Stimulated activated CD4-positive, alpha-beta T cell treated with anti-CD3 and anti-CD28 coated beads, Interleukin-4, amount 100 ng/mL, for 1 hour (primary cell): ENCODE results near the gene LILRB4.
"Not testable (repeated sequence)": the region's sequence is repeated elsewhere in the genome, so short reads cannot be mapped to it uniquely, and the experiment has no call there.

Experiments
- DNase-seq: peaks from one replicate; pipeline ENCODE4 v3.0.0-alpha.2; 2020

Gene LILRB4

DNA sequence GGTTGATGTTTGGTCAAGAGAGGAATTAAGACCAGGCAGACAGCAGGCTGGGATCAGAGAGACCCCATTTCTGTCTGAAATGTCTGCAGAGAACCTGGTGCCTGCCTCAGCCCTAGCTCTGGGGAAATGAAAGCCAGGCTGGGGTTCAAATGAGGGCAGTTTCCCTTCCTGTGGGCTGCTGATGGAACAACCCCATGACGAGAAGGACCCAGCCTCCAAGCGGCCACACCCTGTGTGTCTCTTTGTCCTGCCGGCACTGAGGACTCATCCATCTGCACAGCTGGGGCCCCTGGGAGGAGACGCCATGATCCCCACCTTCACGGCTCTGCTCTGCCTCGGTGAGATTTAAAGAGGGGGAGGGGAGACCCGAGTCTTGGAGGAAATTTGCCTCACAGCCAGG, at the start of gene LILRB4:
Gene LILRB4 (plus strand): TSS at position 256 of the 400 bp plus-strand sequence. CDS start 49 bp downstream, at position 305.
- no peak for DNase-seq

DNA sequence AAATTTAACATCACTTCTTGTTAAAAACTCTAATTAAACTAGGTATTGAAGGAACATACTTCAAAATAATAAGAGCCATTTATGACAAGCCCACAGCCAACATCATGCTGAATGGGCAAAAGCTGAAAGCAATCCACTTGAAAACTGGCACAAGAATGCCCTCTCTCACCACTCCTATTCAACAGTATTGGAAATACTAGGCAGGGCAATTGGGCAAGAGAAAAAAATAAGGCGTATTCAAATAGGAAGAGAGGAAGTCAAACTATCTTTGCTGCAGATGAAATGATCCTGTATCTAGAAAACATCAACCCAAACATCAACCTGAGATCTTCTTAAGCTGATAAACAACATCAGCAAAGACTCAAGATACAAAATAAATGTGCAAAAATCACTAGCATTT, 48.1 kb upstream of the LILRB4 start:
- DNase-seq: no peak

DNA sequence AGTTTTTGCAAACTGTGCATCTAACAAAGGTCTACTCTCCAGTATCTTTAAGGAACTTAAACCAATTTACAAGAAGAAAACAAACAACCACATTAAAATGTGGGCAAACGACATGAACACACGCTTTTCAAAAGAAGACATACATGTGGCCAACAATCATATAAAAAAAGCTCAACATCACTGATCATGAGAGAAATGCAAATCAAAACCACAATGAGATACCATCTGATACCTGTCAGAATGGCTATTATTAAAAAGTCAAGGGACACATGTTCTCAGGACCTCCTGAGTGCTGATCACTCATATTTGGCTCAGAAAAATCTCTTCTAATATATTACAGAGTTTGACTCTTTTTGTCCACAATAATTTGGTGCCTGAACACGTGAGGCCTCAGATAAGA, 46.7 kb upstream of the LILRB4 start:
- no peak for DNase-seq

DNA sequence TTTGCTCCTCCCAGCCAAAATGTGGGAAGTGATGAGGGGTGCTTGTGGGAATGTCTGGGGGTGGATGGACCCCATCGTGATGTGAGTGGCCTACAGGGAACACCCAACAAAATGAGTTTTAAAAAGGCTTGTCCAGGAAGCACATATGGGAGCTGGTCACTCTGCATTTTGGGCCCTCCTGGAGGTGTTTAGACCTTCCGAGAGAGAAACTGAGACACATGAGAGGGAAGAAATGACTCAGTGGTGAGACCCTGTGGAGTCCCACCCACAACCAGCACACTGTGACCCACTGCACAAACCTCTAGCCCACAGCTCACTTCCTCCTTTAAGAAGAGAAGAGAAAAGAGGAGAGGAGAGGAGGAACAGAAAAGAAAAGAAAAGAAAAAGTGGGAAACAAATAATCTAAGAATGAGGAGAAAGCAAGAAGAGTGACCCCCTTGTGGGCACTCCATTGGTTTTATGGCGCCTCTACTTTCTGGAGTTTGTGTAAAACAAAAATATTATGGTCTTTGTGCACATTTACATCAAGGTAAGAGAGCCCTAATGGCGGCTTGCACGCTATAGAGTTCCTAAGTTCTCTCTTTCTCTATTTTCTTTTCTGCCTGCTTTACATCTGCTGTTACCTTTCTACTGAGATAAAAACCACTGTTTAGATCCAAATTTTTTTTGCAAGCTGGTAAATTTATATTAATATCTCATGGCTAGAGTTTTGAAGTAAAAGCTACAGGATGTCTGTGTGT, 45.8 kb upstream of the LILRB4 start:
- DNase-seq: no peak

DNA sequence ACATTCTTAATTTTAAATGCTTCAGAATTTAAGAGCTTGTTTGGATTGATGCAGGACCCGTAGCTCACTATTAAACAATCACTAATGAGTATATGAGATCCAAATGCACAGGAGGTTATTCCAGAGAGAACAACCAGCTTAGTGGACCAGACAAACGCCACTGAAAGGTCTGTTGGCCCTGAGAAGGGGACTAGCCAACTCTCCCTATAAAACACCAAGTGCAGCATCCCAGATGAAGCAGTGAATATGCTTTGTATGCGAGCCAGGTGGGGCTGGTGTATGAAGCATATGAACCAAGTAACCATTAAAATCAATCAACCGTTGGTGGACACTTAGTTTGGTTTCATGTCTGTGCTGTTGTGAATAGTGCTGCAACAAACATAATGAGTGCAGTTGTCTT, 42.3 kb upstream of the LILRB4 start:
- no peak for DNase-seq

DNA sequence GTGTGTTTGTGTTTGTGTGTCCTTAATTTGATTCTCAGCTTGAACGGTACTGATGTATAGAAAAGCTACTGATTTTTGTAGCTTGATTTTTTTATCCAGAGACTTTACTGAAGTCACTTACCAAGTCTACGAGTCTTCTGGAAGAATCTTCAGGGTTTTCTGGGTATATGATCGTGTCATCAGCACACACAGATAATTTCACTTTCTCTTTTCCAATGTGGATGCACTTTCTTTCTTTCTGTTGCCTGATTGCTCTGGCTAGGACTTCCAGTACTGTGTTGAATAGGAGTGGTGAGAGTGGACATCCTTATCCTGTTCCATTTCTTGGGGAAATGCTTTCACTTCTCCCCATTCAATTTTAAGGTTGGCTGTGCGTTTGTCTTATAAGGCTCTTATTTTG, 40.4 kb upstream of the LILRB4 start:
- no peak for DNase-seq

DNA sequence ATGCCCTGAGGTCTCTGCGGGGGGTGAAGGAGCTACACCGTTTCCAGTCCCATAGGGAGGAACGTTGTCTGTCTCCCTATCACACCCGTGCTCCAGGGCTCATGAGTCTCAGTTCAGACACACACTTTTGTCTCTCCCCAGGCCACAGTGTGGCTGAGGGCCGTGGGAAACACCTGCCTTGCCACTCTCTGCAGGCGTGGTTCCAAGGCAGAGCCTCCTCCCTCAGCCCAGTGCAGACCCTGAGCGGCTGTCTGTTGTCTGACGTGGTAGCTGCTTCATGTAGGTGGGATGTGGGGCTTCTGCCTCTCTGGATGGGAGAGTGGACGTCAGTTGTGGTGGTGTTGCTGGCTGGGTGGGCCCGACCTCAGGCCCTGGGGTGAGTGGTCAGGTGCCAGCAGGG, 38.6 kb upstream of the LILRB4 start:
- DNase-seq: not testable (repeated sequence)

DNA sequence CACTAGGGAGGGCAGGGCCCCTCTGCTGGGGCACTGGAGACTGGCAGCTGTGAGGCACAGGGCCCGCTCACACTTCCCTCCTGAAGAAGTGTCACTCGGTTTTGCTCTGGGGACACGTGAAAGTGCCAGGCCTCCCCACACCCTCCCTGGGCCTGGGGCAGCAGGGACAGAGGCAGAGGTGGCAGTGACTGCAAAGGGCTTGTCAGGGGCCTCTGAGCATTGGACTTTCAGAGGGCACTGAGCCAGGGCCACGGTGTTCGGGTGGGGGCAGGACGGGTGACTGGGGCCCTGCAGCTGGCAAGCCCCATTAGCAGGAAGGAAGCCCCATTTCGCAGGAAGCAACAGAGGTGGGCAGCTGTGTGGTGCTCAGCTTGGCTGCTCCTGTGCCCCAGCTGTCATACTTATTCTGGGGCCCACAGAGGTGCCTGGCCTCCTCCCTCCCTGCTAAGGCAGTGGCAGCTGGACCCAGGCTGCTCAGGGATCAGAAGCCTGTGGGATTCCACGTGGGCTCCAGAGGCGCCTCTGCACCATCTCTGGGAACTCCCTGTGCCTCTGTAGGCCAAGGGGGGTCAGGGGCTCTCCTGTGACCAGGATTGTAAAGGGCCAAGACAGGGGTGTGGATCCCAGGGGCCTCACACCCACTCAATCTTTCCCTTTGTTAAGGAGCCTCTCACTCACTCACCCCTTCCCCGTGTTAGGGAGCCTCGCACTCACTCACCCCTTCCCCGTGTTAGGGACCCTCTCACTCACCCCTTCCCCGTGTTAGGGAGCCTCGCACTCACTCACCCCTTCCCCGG, 37.7 kb upstream of the LILRB4 start:
- DNase-seq: not testable (repeated sequence)

DNA sequence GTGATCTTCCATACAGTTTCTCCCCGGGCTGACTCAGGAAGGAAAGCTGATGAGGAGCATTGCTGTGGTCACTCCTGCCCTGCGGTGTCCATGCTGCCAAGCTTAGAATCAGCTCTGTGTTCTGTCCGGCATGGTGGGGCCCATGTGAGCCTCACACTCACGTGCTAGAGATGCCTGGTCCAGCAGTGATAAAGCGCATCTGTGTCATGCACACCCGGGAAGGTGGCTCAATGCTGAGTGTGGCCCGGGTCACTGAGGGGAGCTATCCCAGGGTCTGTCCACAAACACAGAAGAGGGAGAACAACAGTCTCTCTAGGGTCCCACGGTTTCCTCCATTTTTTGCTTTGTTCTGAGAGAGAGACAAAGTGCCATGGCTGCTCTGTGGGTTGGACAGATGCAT, 36.0 kb upstream of the LILRB4 start:
- no peak for DNase-seq

DNA sequence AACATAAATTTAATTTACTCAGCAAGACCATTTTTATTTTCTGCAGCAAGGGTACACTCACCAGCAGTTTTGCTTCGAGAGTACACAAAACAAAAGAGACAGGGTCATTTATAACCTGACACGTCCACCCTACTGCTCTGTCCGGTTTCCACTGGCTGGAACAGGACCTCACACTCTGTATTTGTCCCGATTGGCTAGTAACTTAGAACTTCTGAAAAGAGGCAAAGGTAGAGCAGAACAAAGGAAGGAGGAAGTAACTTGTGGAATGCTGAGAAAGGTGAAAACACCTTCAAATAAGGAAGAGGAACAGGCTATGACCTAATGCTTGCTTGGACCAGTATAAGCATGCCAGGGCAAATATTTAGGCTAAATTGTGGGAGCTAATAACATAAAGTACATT, 34.9 kb upstream of the LILRB4 start:
- not testable (repeated sequence) for DNase-seq

DNA sequence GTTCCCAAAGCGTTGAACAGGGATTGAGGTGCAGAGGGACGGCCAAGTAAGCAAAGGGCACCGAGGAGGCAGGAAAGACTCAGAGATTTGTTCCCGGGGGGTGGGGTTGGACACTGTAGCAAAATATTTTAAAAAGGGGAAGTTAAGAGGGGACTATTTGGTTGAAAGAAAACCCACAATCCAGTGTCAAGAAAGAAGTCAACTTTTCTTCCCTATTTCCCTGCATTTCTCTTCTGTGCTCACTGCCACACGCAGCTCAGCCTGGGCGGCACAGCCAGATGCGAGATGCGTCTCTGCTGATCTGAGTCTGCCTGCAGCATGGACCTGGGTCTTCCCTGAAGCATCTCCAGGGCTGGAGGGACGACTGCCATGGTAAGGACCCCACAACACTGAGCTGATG, 32.5 kb upstream of the LILRB4 start, which contains the start of gene LILRB1:
Gene LILRB1 (plus strand): TSS at position 223 of the 400 bp plus-strand sequence. CDS start 590 bp downstream, outside the sequence.
- not testable (repeated sequence) for DNase-seq

DNA sequence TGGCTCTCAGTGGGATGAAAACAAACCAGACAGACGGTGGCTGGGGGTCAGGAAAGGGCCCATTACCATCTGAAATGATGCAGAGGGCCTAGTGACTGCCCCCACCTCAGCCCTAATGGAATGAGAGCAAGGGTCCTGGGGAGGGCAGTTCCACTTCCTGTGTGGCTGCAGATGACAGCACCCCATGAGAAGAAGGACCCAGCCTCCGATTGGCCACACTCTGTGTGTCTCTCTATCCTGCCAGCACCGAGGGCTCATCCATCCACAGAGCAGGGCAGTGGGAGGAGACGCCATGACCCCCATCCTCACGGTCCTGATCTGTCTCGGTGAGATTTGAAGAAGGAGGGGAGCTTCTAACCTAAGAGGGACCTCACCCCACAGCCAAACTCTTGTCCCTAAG, 32.0 kb upstream of the LILRB4 start:
- no peak for DNase-seq

DNA sequence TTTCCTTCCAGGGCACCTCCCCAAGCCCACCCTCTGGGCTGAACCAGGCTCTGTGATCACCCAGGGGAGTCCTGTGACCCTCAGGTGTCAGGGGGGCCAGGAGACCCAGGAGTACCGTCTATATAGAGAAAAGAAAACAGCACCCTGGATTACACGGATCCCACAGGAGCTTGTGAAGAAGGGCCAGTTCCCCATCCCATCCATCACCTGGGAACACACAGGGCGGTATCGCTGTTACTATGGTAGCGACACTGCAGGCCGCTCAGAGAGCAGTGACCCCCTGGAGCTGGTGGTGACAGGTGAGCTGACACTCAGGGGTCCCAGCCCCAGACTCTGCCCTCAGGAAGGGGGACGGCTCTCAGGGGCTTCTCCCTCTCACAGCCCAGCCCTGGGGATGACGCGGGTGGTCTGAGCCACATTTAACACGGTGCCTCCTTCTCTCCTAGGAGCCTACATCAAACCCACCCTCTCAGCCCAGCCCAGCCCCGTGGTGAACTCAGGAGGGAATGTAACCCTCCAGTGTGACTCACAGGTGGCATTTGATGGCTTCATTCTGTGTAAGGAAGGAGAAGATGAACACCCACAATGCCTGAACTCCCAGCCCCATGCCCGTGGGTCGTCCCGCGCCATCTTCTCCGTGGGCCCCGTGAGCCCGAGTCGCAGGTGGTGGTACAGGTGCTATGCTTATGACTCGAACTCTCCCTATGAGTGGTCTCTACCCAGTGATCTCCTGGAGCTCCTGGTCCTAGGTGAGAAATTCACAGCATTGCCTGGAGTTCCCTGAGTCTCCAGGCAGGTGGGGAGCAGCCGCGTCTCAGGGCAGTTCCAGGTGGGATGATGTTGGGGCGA, 31.1 kb upstream of the LILRB4 start:
- not testable (repeated sequence) for DNase-seq

DNA sequence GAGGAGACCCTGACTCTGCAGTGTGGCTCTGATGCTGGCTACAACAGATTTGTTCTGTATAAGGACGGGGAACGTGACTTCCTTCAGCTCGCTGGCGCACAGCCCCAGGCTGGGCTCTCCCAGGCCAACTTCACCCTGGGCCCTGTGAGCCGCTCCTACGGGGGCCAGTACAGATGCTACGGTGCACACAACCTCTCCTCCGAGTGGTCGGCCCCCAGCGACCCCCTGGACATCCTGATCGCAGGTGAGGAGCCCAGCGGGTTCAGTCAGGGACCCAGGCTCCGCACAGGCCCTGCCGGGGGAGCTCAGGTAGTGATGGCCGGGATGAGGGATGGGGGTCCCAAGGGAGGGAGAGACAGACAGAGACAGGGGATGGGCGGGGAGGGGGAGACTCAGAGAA, 30.3 kb upstream of the LILRB4 start:
- DNase-seq: not testable (repeated sequence)

DNA sequence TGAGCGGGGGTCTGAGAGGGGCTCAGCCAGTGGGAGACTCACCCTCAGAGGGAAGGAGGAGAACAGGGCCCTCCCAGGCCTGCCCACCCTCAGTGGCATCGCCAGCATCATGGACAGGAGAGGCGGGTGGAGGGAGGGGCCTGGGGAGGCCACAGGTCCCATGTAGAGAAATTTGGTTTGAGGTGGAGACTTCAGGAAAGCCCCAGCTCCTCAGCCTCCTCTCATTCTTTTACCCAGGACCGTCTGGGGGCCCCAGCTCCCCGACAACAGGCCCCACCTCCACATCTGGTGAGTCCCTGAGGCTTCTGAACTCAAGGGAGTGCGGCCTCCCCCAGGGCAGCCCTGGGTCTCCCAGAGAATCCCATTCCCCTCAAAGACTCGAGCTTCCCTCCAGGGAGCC, 29.4 kb upstream of the LILRB4 start:
- no peak for DNase-seq

DNA sequence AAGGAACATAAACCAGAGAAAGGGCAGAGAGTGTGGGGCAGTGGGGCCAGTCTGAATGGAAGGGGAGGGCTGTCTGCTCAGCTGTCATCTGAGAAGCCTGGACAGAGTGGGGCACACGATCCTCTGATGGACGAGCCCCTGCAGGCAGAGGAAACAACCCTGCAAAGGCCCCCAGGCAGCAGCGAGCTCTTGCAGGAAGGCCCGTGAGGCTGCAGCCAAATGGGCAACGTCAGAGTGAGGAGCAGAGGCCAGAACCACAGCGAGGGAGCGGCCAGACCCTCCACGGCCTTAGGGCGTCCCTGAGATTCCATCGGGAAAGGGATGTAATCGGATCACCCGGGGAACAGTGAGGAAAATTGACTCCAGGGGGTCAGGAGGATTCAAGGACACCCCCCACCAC, 26.7 kb upstream of the LILRB4 start:
- DNase-seq: not testable (repeated sequence)

DNA sequence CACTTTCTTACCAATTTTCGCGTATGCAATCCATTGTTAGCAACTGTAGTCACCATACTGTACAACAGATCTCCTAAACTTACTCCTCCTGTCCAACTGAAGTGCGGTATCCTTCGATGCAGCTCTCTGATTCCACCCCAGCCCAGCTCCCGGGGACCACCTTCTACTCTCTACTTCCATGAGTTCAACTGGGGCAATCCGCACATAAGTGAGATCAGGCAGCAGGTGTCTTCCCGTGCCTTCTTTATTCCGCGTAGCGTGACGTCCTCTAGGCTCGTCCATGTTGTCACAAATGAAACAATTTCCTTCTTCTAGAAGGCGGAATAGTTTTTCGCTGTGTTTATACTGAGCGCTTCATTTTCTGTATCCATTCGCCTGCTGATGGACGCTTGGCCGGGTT, 24.1 kb upstream of the LILRB4 start:
- no peak for DNase-seq

DNA sequence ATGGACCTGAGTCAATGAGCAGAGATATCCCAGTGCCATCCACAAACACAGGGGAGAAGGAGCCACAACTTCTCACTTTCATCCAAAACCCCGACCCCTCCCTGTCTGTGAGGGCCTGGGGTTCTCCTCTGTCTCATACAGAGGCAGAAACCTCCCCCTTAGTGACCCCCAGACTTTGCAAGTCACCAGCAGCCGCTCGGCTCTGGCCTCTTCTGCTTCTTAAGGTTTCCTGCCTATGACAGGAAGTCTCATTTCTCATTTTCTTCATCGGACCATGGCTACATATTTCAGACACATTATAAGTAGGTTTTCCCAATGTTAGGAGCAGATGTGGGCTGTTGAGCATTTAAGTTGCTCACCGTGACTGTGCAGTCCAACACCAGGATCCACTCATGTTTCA, 19.8 kb upstream of the LILRB4 start:
- DNase-seq: not testable (repeated sequence)

DNA sequence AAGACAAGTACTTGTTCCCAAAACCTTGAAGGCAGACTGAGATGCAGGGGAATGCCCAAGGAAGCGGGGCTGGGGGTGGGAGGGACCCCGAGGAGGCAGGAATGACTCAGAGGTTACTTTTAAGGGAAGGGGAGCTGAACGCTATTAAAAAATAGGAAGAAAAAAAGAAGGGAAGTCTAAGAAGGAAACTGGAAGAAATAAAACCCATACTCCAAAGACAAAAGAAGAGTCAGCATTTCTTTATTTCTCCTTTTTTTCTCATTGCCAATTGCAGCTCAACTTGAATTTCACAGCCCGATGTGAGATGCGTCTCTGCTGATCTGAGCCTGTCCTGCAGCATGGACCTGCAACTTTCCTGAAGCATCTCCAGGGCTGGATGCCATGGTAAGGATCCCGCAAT, 19.2 kb upstream of the LILRB4 start:
- not testable (repeated sequence) for DNase-seq

DNA sequence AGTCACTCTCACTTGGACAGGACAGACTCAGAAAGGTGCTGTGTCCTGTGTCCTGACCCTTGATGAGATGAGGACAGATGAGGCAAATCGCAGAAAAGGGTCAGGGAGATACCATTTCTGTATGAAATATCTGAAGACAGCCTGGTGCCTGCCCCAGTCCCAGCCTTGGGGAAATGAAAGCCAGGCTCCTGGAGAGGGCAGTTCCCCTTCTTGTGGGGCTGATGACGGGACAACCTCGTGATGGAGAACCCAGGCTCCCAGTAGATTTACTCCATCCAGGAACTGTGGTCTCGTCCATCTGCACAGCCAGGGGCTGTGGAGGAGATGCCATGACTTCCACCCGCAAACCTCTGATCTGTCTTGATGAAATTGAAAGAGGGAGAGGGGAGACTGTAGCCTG, 18.7 kb upstream of the LILRB4 start:
- no peak for DNase-seq

DNA sequence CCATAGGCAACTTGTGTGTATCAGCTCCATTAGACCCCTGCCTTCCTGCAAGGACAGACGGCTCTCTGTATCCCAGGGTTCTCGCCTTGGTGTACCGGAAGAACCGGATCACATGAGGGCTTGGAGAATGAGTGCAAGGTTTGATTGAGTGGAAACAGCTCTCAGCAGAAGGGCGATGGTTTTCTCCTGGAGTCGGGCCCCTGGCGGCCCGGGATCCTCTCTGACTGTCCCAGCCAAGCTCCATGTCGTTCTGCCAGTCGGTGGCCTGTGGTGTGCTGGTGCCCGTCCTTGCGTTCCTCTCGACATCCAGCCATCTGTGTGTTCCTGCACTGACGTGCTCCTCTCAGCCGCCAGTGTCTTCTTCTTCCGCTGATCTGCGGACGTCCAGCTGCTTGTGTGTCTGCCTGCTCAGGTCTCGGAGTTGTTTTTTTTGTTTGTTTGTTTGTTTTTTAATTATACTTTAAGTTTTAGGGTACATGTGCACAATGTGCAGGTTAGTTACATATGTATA, 16.4 kb upstream of the LILRB4 start:
- no peak for DNase-seq

DNA sequence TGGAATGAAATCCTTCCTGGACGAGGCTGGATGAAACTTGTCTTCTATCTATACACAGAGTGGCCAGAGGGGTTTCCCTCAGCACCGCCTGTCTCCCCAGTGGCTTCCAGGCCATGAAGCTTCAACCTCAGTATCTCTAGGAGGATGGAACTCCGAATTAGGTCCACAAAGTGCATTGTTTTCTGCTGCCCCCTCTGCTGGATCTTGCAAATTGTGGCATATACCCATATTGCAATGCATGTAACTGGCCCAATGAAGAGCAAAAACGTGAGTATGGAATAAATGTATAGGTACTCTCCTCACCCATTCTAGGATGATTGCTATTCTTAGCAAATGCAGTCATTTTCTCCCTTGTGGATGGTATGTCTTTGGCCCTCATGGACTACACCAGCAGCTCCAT, 14.7 kb upstream of the LILRB4 start:
- no peak for DNase-seq

DNA sequence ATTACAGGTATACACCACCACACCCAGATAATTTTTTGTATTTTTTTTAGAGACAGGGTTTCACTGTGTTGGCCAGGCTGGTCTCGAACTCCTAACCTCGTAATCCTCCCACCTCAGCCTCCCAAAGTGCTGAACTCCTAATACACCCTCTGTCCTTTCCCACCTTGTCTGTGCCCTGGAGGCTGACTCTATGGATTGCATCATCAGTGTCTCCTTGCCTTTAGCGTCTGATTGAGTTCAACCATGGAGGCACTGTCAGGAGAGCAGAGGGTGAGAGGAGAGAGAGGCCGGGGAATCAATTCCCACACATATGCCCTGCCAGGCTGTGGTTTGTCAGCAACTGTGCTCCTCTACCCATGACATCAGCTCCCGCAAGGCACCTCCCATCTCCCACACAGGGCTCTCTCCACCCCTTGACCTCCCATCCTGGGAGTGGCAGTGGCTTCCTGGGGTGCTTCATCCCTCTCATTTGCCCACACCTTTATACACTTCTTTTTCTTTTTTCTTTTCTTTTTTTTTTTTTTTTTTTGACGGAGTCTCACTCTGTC, 12.6 kb upstream of the LILRB4 start:
- no peak for DNase-seq
